ENCODE measurements around the gene OSR1. TPM values are rescaled to one million over a fixed set of nuclear protein-coding genes. Genes with fewer than 3 reads are reported as not detected.

The OSR1 gene
- total and polyA plus RNA-seq, 10 of the 15 experiments (the other 5 are each of a cell fraction or from before 2014, with no cell fraction given), result not detected

- no peak for TF ChIP-seq ZNF592 (IDR thresholded peaks at IDR 0.05)
- no peak for TF ChIP-seq ELK1 (IDR thresholded peaks at IDR 0.05; ENCODE audit: low read depth, low read length)
- no peak for TF ChIP-seq NR2F1 (conservative IDR thresholded peaks at IDR 0.05)
- no peak for TF ChIP-seq NKRF (conservative IDR thresholded peaks at IDR 0.05)
- TF ChIP-seq SPI1 (IDR thresholded peaks at IDR 0.05; ENCODE audit: borderline replicate concordance, insufficient read depth, low read depth, low read length), result 0 out of 2 replicates have a peak, but pooled peaks have one; percentile 15
- TF ChIP-seq MYB (IDR thresholded peaks at IDR 0.05; ENCODE audit: borderline replicate concordance, low read depth, low read length), result no peak
- TF ChIP-seq E4F1 (IDR thresholded peaks at IDR 0.05; ENCODE audit: borderline replicate concordance, partially characterized antibody), result no peak
- no peak for TF ChIP-seq CTCF (IDR thresholded peaks at IDR 0.05 in 2 of 3, conservative IDR thresholded peaks at IDR 0.05 in 1 of 3; ENCODE audit: control insufficient read depth in 2 of 3, extremely low read depth in 1 of 3, insufficient read depth in 1 of 3, low read depth in 3 of 3, low read length in 3 of 3)
- TF ChIP-seq RBBP5 (conservative IDR thresholded peaks at IDR 0.05), result no peak
- no peak for TF ChIP-seq STAT1 (conservative IDR thresholded peaks at IDR 0.05)
- TF ChIP-seq RUNX3 (IDR thresholded peaks at IDR 0.05; ENCODE audit: low read length), result no peak
These were observed 3.8 kb upstream of the OSR1 start (continued) for GRCh38 chr2:19362094-19362754.
